Activated CD4-positive, alpha-beta T cell treated with anti-CD3 and anti-CD28 coated beads for 24 hours (primary cell): Measurements from ENCODE around the gene CALM1.

Experiments used
- DNase-seq, 2 donors: peaks; one replicate each; pipeline ENCODE4 v3.0.0-alpha.2; 2020; ENCODE audit warnings: low read depth in 2 of 2

Gene CALM1

GRCh38 chr14:90443161-90444076 lies 46.6 kb downstream of the CALM1 start:
- DNase-seq: no peak

- DNase-seq: no peak
These were observed 47.4 kb downstream of the CALM1 start for GRCh38 chr14:90444077-90444696.

GRCh38 chr14:90445011-90445410 lies 48.2 kb downstream of the CALM1 start:
- DNase-seq: no peak

- no peak for DNase-seq
These were observed 49.6 kb downstream of the CALM1 start for GRCh38 chr14:90446405-90446804.

- no peak for DNase-seq
These were observed 51.1 kb downstream of the CALM1 start for GRCh38 chr14:90447720-90448497.

GRCh38 chr14:90449411-90449810 lies 52.6 kb downstream of the CALM1 start:
- DNase-seq: no peak

- no peak for DNase-seq
These were observed 53.3 kb downstream of the CALM1 start for GRCh38 chr14:90450151-90450550.

GRCh38 chr14:90450667-90451066 lies 53.8 kb downstream of the CALM1 start:
- DNase-seq: no peak

- DNase-seq: no peak
These were observed 54.6 kb downstream of the CALM1 start for GRCh38 chr14:90451443-90451842.

GRCh38 chr14:90451961-90452360 lies 55.1 kb downstream of the CALM1 start:
- no peak for DNase-seq

- DNase-seq: no peak
These were observed 55.5 kb downstream of the CALM1 start for GRCh38 chr14:90452366-90452765.

- DNase-seq: no peak
These were observed 56.6 kb downstream of the CALM1 start for GRCh38 chr14:90453401-90453951.

GRCh38 chr14:90454041-90455000 lies 57.5 kb downstream of the CALM1 start:
- DNase-seq: no peak

- no peak for DNase-seq
These were observed 58.3 kb downstream of the CALM1 start for GRCh38 chr14:90455100-90455571.

GRCh38 chr14:90456551-90456950 lies 59.7 kb downstream of the CALM1 start:
- no peak for DNase-seq

- no peak for DNase-seq
These were observed 60.4 kb downstream of the CALM1 start for GRCh38 chr14:90457186-90457585.
